IMR-90 (cell line): Measurements from ENCODE around the gene ESD. TPM values are rescaled to one million over a fixed set of nuclear protein-coding genes. Genes with fewer than 3 reads are reported as not detected.

ENCODE experiments used
- ATAC-seq: fragments of 200-7000 bp; cut with Tn5 transposase; 2 replicates; pipeline ENCODE4 v1.9.1; 2020; ENCODE audit warnings: low read depth, mild to moderate bottlenecking, moderate library complexity
- BruUV-seq: library from RNA; stranded (reverse); fragments of 400-500 nt; replicated peaks from 2 replicates; lab custom pipeline; 2021; lab: Mats Ljungman, UMichigan
- CTCF ChIA-PET: fragments of 300-600 bp; formaldehyde crosslinking; extraction: SDS; loops from one replicate; lab custom pipeline; 2021; ENCODE audit warnings: antibody characterized with exemption; lab: Yijun Ruan, JAX
- POLR2A ChIA-PET: fragments of 300-600 bp; sonication (Branson Sonifier 250); formaldehyde crosslinking; loops from one replicate; lab custom pipeline; 2022; ENCODE audit warnings: antibody characterized with exemption; ENCODE audit not compliant: unreplicated experiment; lab: Charles Lee
- DNase-seq: peaks from one replicate; pipeline ENCODE4 v3.0.0; 2013
- H2AFZ ChIP-seq: replicated peaks from 2 replicates; pipeline ENCODE3; 2013; ENCODE audit warnings: low read length, mild to moderate bottlenecking; ENCODE audit not compliant: poor library complexity
- H2AK5ac ChIP-seq: 2 replicates; pipeline ENCODE4 v1.6.1; 2013; ENCODE audit warnings: low read depth, low read length, inconsistent platforms
- H2AK9ac ChIP-seq: replicated peaks from 2 replicates; pipeline ENCODE3; 2013; ENCODE audit warnings: mild to moderate bottlenecking, low read depth, low read length, moderate library complexity; ENCODE audit not compliant: poor library complexity
- H2BK120ac ChIP-seq: 2 replicates; pipeline ENCODE4 v1.6.1; 2013; ENCODE audit warnings: low read depth, low read length, inconsistent platforms
- H2BK15ac ChIP-seq: 3 replicates; pipeline ENCODE4 v1.6.1; 2013; ENCODE audit warnings: low read depth, low read length, inconsistent platforms
- H2BK20ac ChIP-seq: 2 replicates; pipeline ENCODE4 v1.6.1; 2013; ENCODE audit warnings: low read depth, mild to moderate bottlenecking, inconsistent platforms, low read length, moderate library complexity
- H2BK5ac ChIP-seq: 2 replicates; pipeline ENCODE4 v1.6.1; 2013; ENCODE audit warnings: mild to moderate bottlenecking, low read depth, low read length, inconsistent platforms; ENCODE audit not compliant: poor library complexity, severe bottlenecking
- H3K14ac ChIP-seq: replicated peaks from 2 replicates; pipeline ENCODE4 v1.6.1; 2013; ENCODE audit warnings: low read depth, low read length, inconsistent platforms
- H3K18ac ChIP-seq: 2 replicates; pipeline ENCODE4 v1.6.1; 2013; ENCODE audit warnings: low read depth, low read length, control low read depth
- H3K23ac ChIP-seq: 2 replicates; pipeline ENCODE4 v1.6.1; 2013; ENCODE audit warnings: low read depth, low read length, inconsistent platforms
- H3K27ac ChIP-seq: 2 replicates; pipeline ENCODE4 v1.5.1; 2013; ENCODE audit warnings: mild to moderate bottlenecking, control low read depth, low read length; ENCODE audit not compliant: insufficient read depth
- H3K27me3 ChIP-seq: 2 replicates; pipeline ENCODE4 v1.6.1; 2013; ENCODE audit warnings: low read length; ENCODE audit not compliant: control insufficient read depth, insufficient read depth
- H3K36me3 ChIP-seq: 2 replicates; pipeline ENCODE4 v1.6.1; 2013; ENCODE audit warnings: low read length, mixed read lengths; ENCODE audit not compliant: control insufficient read depth, insufficient read depth
- H3K4ac ChIP-seq: 2 replicates; pipeline ENCODE4 v1.6.1; 2013; ENCODE audit warnings: low read depth, low read length, inconsistent platforms
- H3K4me1 ChIP-seq: 2 replicates; pipeline ENCODE4 v1.6.1; 2013; ENCODE audit warnings: low read length, mixed read lengths; ENCODE audit not compliant: control insufficient read depth, insufficient read depth
- H3K4me2 ChIP-seq: 2 replicates; pipeline ENCODE4 v1.6.1; 2013; ENCODE audit warnings: low read depth, mild to moderate bottlenecking, control low read depth, low read length, moderate library complexity
- H3K4me3 ChIP-seq: 2 replicates; pipeline ENCODE4 v1.5.1; 2013; ENCODE audit warnings: low read depth, mild to moderate bottlenecking, control low read depth, low read length, moderate library complexity; ENCODE audit not compliant: insufficient read depth
- H3K56ac ChIP-seq: 2 replicates; pipeline ENCODE4 v1.6.1; 2013; ENCODE audit warnings: low read length, inconsistent platforms; ENCODE audit not compliant: insufficient read depth; ENCODE audit errors: extremely low read depth
- H3K79me1 ChIP-seq, 2 experiments: 2 replicates each; pipeline ENCODE4 v1.6.1; 2013; ENCODE audit warnings: low read length in 2 of 2, inconsistent platforms in 1 of 2, low read depth in 1 of 2
- H3K9ac ChIP-seq: 2 replicates; pipeline ENCODE4 v1.6.1; 2013; ENCODE audit warnings: low read depth, low read length, control low read depth
- H3K9me1 ChIP-seq: 2 replicates; pipeline ENCODE4 v1.6.1; 2013; ENCODE audit warnings: low read length, inconsistent platforms; ENCODE audit not compliant: insufficient read depth
- H3K9me3 ChIP-seq: 2 replicates; pipeline ENCODE4 v1.6.1; 2013; ENCODE audit warnings: low read length; ENCODE audit not compliant: control insufficient read depth, insufficient read depth
- H4K20me1 ChIP-seq: 2 replicates; pipeline ENCODE4 v1.6.1; 2013; ENCODE audit warnings: low read length, inconsistent platforms; ENCODE audit not compliant: insufficient read depth
- H4K5ac ChIP-seq: 2 replicates; pipeline ENCODE4 v1.6.1; 2013; ENCODE audit warnings: mild to moderate bottlenecking, low read depth, low read length, control low read depth
- H4K8ac ChIP-seq, 2 experiments: 2 replicates each; pipeline ENCODE4 v1.6.1; 2013; ENCODE audit warnings: low read depth in 2 of 2, low read length in 2 of 2, control low read depth in 1 of 2, inconsistent platforms in 1 of 2
- H4K91ac ChIP-seq: 2 replicates; pipeline ENCODE4 v1.6.1; 2013; ENCODE audit warnings: low read depth, low read length, inconsistent platforms; ENCODE audit not compliant: insufficient read depth
- CHD1 ChIP-seq: IDR thresholded peaks from 2 replicates; pipeline ENCODE4 v1.6.1; 2012; ENCODE audit warnings: low read depth, low read length, improper control_type of control experiment
- CTCF ChIP-seq: conservative IDR thresholded peaks from 2 replicates; pipeline ENCODE4 v1.5.1; 2012; ENCODE audit warnings: mild to moderate bottlenecking, low read depth, low read length, improper control_type of control experiment
- ELK1 ChIP-seq: fragments of 150-350 bp; IDR thresholded peaks from 2 replicates; pipeline ENCODE4 v1.6.1; 2016; ENCODE audit warnings: low read depth, mild to moderate bottlenecking, low read length, moderate library complexity, borderline replicate concordance
- FOS ChIP-seq: fragments of 150-350 bp; IDR thresholded peaks from 2 replicates; pipeline ENCODE4 v1.6.1; 2016; ENCODE audit warnings: low read depth, low read length
- MAFK ChIP-seq: IDR thresholded peaks from 2 replicates; pipeline ENCODE4 v1.6.1; 2012; ENCODE audit warnings: low read depth, low read length, improper control_type of control experiment
- MAZ ChIP-seq: IDR thresholded peaks from 2 replicates; pipeline ENCODE4 v1.6.1; 2012; ENCODE audit warnings: low read depth, mild to moderate bottlenecking, low read length, improper control_type of control experiment, moderate library complexity, borderline replicate concordance
- POLR2A ChIP-seq: IDR thresholded peaks from 2 replicates; pipeline ENCODE4 v1.6.1; 2012; ENCODE audit warnings: mild to moderate bottlenecking, low read depth, low read length
- RAD21 ChIP-seq: IDR thresholded peaks from 2 replicates; pipeline ENCODE4 v1.6.1; 2012; ENCODE audit warnings: low read length, improper control_type of control experiment
- RFX5 ChIP-seq: IDR thresholded peaks from 2 replicates; pipeline ENCODE4 v1.8.0; 2012; ENCODE audit warnings: low read depth, mild to moderate bottlenecking, low read length, moderate library complexity
- USF2 ChIP-seq: fragments of 150-350 bp; IDR thresholded peaks from 2 replicates; pipeline ENCODE4 v1.6.1; 2017; ENCODE audit warnings: mild to moderate bottlenecking, antibody characterized with exemption, low read length, low read depth
- WGBS, 2 experiments: methylation state at CpG; one replicate each; pipeline versions ENCODE4 v1.1.5 to v1.1.7; 2013; ENCODE audit warnings: missing lambda C conversion rate in 2 of 2; ENCODE audit not compliant: insufficient read length in 1 of 2; ENCODE audit errors: extremely low coverage in 2 of 2; 5-methylcytosine and 5-hydroxymethylcytosine counted together
- dilution Hi-C: fragments of 300-500 bp; cut with HindIII; formaldehyde crosslinking; loops from one replicate; pipeline ENCODE4 v1.14.3; 2018; ENCODE audit warnings: low sequenced_read_pairs; ENCODE audit not compliant: unreplicated experiment
- in situ Hi-C: fragments of 300-500 bp; cut with MboI; formaldehyde crosslinking; loops from 3 replicates; pipeline ENCODE4 v1.14.3; 2019; ENCODE audit warnings: low sequenced_read_pairs, inconsistent platforms, mixed read lengths
- intact Hi-C: fragments of 100-400 bp; cut with micrococcal nuclease; formaldehyde crosslinking; loops from 2 replicates; pipeline ENCODE4 v1.10.0; 2022
- polyA plus RNA-seq, 3 experiments: library from polyadenylated mRNA; depleted of rRNA; stranded (reverse); fragments of >200 nt; gene quantifications; 2 replicates each; pipeline ENCODE4 v1.2.3, GENCODE V29; 2012; ENCODE audit warnings: low replicate concordance in 1 of 3
- total RNA-seq: library from RNA; depleted of rRNA; stranded (reverse); fragments of >200 nt; gene quantifications from 2 replicates; pipeline ENCODE4 v1.2.3, GENCODE V29; 2012

ESD gene
- total and polyA plus RNA-seq, 2 of the 4 experiments (the other 2 are of a cell fraction) = 90.4 to 135 TPM

GRCh38 chr13:46739447-46740098, 57.4 kb downstream of the ESD start:
- Histone ChIP-seq H2BK120ac (no peak overlapping the region), H3K4me3 (no peak overlapping the region), H4K8ac (no peak overlapping the region), H2BK20ac (no peak overlapping the region), H2BK15ac (no peak overlapping the region), H3K36me3 (peaks cover 16% of the 10 kb centered on the region), H3K18ac (no peak overlapping the region), H3K4me1 (peaks cover 2% of the 10 kb centered on the region), H3K9me1 (peaks cover 7% of the 10 kb centered on the region; the same call in 1 of the 2 replicates), H3K14ac (no peak overlapping the region), H3K9me3 (no peaks in the 10 kb centered on the region), H2AK5ac (no peak overlapping the region), H4K91ac (no peak overlapping the region), H3K79me1 (peaks cover 0 to 3% of the 10 kb centered on the region in 2 experiments; a peak in 1 of 4 replicates), H3K4ac (no peak overlapping the region), H3K4me2 (no peak overlapping the region), H3K9ac (no peak overlapping the region), H2BK5ac (no peak overlapping the region), H3K27me3 (no peaks in the 10 kb centered on the region), H2AFZ (no peak overlapping the region), H2AK9ac (no peak overlapping the region), H3K27ac (no peak overlapping the region), H3K23ac (no peak overlapping the region), H4K20me1 (no peaks in the 10 kb centered on the region), H4K5ac (no peak overlapping the region), H3K56ac (no peak overlapping the region)
- POLR2A ChIA-PET = no interaction called here
- intact Hi-C loops = no loop called here
- in situ Hi-C loops = no loop called here
- TF ChIP-seq USF2 = no peak
- no peak for TF ChIP-seq CHD1
- no peak for TF ChIP-seq MAFK
- TF ChIP-seq RAD21 = no peak
- no peak for TF ChIP-seq MAZ
- TF ChIP-seq POLR2A = no peak
- TF ChIP-seq RFX5 = no peak
- TF ChIP-seq FOS = no peak
- no peak for TF ChIP-seq CTCF
- TF ChIP-seq ELK1 = no peak
- DNase-seq = no peak
- BruUV-seq = no TSS peak
- dilution Hi-C loops = no loop called here
- CTCF ChIA-PET = interaction anchor here (0.6 kb wide), 2 partner anchors 7 to 687 kb away, joined by 3 read pairs; no protein-coding TSS in a partner anchor
- no CpG with 5 or more reads among the region's 4 CpGs for WGBS, 2 experiments
- ATAC-seq = no peak
